ENCODE data around the gene SP110. TPM values are rescaled to one million over a fixed set of nuclear protein-coding genes. Genes with fewer than 3 reads are reported as not detected.

The SP110 gene
- total and polyA plus RNA-seq, 2 donors (not counting 1 experiment from before 2014, with no cell fraction given), result 162 to 280 TPM

DNA sequence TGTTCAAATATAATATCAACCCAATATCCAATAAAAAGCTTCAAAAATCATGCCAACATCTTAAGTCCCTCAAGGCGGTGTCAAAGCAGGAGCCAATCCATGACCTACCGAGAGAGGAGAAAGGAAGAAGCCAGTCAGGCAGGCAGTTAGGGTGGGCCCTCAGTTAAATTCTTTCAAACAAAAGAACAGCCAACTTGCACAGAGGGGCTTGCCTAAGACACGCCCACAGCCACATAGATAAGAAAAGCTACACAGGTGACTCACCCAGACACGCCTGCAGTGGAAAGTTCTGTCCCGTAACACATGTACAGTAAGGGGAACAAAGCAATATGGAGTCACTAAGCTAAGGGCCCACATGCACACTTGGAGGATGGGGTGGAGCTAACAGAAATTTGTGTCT lies 61.3 kb downstream of the SP110 start:
- POLR2A ChIA-PET, result no interaction called here
- no peaks in the 10 kb centered on the region for H3K79me2 ChIP-seq (ENCODE audit: control insufficient read depth, insufficient read depth, low read length)
- H3K4me3 Mint-ChIP-seq, result no peak overlapping the region
- intact Hi-C loops (cut with micrococcal nuclease), result no loop called here
- CTCF ChIA-PET, result interaction anchor here (0.7 to 6.4 kb wide), 8 partner anchors 11 to 640 kb away, joined by 3 to 42 read pairs (median 7); partner anchors contain the start of gene SLC16A14
- peaks cover 0 to 12% (median 0%) of the 10 kb centered on the region in 3 donors for H3K9me3 ChIP-seq (ENCODE audit: control extremely low read depth in 1 of 3, control insufficient read depth in 2 of 3, insufficient read depth in 1 of 3, low read length in 2 of 3)
- DNase-seq (no peak), ATAC-seq (ENCODE audit: low read depth) (no peak)
- H2AFZ ChIP-seq (ENCODE audit: insufficient read depth, low read depth, low read length, poor library complexity, severe bottlenecking), result no peak overlapping the region
- H3K27me3 Mint-ChIP-seq, result no peaks in the 10 kb centered on the region
- no peaks in the 10 kb centered on the region for H3K27me3 ChIP-seq (replicated peaks in 1 of 4; ENCODE audit: control extremely low read depth in 1 of 4, control insufficient read depth in 3 of 4, insufficient read depth in 4 of 4, low read length in 3 of 4)
- H3K4me2 ChIP-seq (replicated peaks; ENCODE audit: low read depth, low read length, poor library complexity, severe bottlenecking), result no peak overlapping the region
- H3K4me1 ChIP-seq (ENCODE audit: control insufficient read depth in 2 of 2, insufficient read depth in 2 of 2, low read length in 2 of 2), result peaks cover 0 to 13% of the 10 kb centered on the region in 2 donors
- H3K9ac ChIP-seq (ENCODE audit: low read length), result no peak overlapping the region
- H3K9me3 Mint-ChIP-seq (ENCODE audit: insufficient read depth), result peaks cover 4% of the 10 kb centered on the region
- H3K27ac Mint-ChIP-seq, result no peak overlapping the region
- peaks cover 0 to 5% of the 10 kb centered on the region in 2 experiments for H3K36me3 ChIP-seq (replicated peaks in 1 of 2; ENCODE audit: control extremely low read depth in 1 of 2, control insufficient read depth in 1 of 2, extremely low read depth in 1 of 2, insufficient read depth in 2 of 2, low read length in 1 of 2)
- 100% methylated on average over 3 of the region's 5 CpGs for WGBS (ENCODE audit: insufficient coverage)
- H3K27ac ChIP-seq (ENCODE audit: low read length in 2 of 2), result no peak overlapping the region
- no peaks in the 10 kb centered on the region for H4K20me1 ChIP-seq (ENCODE audit: control insufficient read depth, insufficient read depth, low read length, poor library complexity, severe bottlenecking)
- H3K4me3 ChIP-seq (ENCODE audit: control extremely low read depth in 1 of 5, extremely low read depth in 1 of 5, insufficient read depth in 1 of 5, low read depth in 2 of 5, low read length in 4 of 5), result no peak overlapping the region
- H3K4me1 Mint-ChIP-seq, result peaks cover 18% of the 10 kb centered on the region
- TF ChIP-seq EZH2 (IDR thresholded peaks at IDR 0.05; ENCODE audit: borderline replicate concordance, insufficient read depth, low read depth, low read length, poor library complexity, severe bottlenecking), result no peak
- TF ChIP-seq, protein P1, sequence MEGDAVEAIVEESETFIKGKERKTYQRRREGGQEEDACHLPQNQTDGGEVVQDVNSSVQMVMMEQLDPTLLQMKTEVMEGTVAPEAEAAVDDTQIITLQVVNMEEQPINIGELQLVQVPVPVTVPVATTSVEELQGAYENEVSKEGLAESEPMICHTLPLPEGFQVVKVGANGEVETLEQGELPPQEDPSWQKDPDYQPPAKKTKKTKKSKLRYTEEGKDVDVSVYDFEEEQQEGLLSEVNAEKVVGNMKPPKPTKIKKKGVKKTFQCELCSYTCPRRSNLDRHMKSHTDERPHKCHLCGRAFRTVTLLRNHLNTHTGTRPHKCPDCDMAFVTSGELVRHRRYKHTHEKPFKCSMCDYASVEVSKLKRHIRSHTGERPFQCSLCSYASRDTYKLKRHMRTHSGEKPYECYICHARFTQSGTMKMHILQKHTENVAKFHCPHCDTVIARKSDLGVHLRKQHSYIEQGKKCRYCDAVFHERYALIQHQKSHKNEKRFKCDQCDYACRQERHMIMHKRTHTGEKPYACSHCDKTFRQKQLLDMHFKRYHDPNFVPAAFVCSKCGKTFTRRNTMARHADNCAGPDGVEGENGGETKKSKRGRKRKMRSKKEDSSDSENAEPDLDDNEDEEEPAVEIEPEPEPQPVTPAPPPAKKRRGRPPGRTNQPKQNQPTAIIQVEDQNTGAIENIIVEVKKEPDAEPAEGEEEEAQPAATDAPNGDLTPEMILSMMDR (IDR thresholded peaks at IDR 0.05), result no peak

DNA sequence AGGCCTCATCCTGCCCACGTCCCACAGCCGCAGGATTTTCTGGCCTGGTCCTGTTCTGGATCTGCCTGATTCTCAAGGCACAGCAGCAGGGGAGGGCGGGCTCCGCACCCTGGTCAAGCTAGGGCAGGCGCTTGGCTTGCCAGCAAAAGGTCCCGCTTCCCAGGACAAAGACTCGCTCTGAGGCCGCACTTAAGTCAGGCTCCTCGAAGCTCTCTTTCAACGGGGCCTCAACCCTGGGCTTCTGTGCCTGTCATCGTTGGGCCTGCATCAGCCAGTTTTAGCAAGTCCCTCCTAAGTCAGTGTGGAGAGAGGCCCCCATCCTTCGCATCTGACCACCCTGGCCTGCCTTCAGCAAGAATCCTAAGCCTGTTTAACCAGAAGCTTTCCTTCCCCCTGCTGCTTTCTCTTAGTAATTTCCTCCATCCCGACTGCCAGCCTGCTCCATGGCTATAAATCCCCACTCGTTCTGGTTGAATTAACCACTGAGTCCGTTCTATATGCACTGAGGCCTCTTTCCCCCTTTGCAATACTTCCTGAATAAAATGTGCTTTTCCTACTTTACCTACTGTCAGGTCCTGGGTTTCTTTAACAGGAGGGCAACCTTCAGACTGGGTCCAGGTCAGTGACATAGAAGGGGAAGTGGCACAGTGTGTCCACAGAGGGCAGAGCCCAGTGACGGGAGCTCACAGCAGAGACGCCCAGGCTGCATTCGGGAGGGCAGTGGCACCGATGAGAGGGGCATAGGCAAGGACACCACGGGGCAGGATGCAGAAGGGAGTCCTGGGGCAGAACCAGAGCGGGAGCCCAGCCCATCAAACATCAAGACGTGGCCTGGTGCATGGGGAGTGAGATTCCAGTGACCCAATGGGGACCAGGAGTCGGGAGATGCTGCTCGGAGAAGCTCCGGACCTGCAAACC lies 62.7 kb downstream of the SP110 start:
- Histone ChIP-seq H3K4me2 (replicated peaks; ENCODE audit: low read depth, low read length, poor library complexity, severe bottlenecking) (no peak overlapping the region), H2AFZ (ENCODE audit: insufficient read depth, low read depth, low read length, poor library complexity, severe bottlenecking) (no peak overlapping the region), H3K4me3 (ENCODE audit: control extremely low read depth in 1 of 5, extremely low read depth in 1 of 5, insufficient read depth in 1 of 5, low read depth in 2 of 5, low read length in 4 of 5) (no peak overlapping the region), H3K79me2 (ENCODE audit: control insufficient read depth, insufficient read depth, low read length) (no peaks in the 10 kb centered on the region), H3K4me1 (ENCODE audit: control insufficient read depth in 2 of 2, insufficient read depth in 2 of 2, low read length in 2 of 2) (peaks cover 0 to 6% of the 10 kb centered on the region in 2 donors), H3K27me3 (replicated peaks in 1 of 4; ENCODE audit: control extremely low read depth in 1 of 4, control insufficient read depth in 3 of 4, insufficient read depth in 4 of 4, low read length in 3 of 4) (no peaks in the 10 kb centered on the region), H3K9me3 (ENCODE audit: control extremely low read depth in 1 of 3, control insufficient read depth in 2 of 3, insufficient read depth in 1 of 3, low read length in 2 of 3) (peaks cover 0 to 4% (median 0%) of the 10 kb centered on the region in 3 donors), H3K36me3 (replicated peaks in 1 of 2; ENCODE audit: control extremely low read depth in 1 of 2, control insufficient read depth in 1 of 2, extremely low read depth in 1 of 2, insufficient read depth in 2 of 2, low read length in 1 of 2) (peaks cover 0 to 5% of the 10 kb centered on the region in 2 experiments), H3K9ac (ENCODE audit: low read length) (no peak overlapping the region), H4K20me1 (ENCODE audit: control insufficient read depth, insufficient read depth, low read length, poor library complexity, severe bottlenecking) (no peaks in the 10 kb centered on the region), H3K27ac (ENCODE audit: low read length in 2 of 2) (no peak overlapping the region)
- no peaks in the 10 kb centered on the region for H3K27me3 Mint-ChIP-seq
- intact Hi-C loops (cut with micrococcal nuclease), result no loop called here
- peaks cover 5% of the 10 kb centered on the region for H3K9me3 Mint-ChIP-seq (ENCODE audit: insufficient read depth)
- WGBS (ENCODE audit: insufficient coverage), result 88% methylated on average over 22 of the region's 25 CpGs
- no peak overlapping the region for H3K27ac Mint-ChIP-seq
- DNase-seq (no peak), ATAC-seq (ENCODE audit: low read depth) (no peak)
- no peak overlapping the region for H3K4me3 Mint-ChIP-seq
- POLR2A ChIA-PET, result interaction anchor here (0.6 kb wide), 1 partner anchor 121 kb away, joined by 3 read pairs; no protein-coding TSS in a partner anchor
- H3K4me1 Mint-ChIP-seq, result peaks cover 7% of the 10 kb centered on the region
- CTCF ChIA-PET, result interaction anchor here (6.4 kb wide), 1 partner anchor 90 kb away, joined by 42 read pairs; the partner anchor contains the start of gene SLC16A14
- TF ChIP-seq, protein P1 (IDR thresholded peaks at IDR 0.05), result no peak
- no peak for TF ChIP-seq EZH2 (IDR thresholded peaks at IDR 0.05; ENCODE audit: borderline replicate concordance, insufficient read depth, low read depth, low read length, poor library complexity, severe bottlenecking)

All from B cell (primary cell).